HG03520 (cell line): Measurements from ENCODE around the gene REG4.
"Not testable (repeated sequence)": the region's sequence is repeated elsewhere in the genome, so short reads cannot be mapped to it uniquely, and the experiment has no call there.

Source experiments
- ATAC-seq: cut with Tn5 transposase; IDR thresholded peaks from one replicate; pipeline ENCODE4 v1.9.1; 2021; ENCODE audit warnings: mild to moderate bottlenecking, moderate library complexity; ENCODE audit not compliant: unreplicated experiment

The REG4 gene

DNA sequence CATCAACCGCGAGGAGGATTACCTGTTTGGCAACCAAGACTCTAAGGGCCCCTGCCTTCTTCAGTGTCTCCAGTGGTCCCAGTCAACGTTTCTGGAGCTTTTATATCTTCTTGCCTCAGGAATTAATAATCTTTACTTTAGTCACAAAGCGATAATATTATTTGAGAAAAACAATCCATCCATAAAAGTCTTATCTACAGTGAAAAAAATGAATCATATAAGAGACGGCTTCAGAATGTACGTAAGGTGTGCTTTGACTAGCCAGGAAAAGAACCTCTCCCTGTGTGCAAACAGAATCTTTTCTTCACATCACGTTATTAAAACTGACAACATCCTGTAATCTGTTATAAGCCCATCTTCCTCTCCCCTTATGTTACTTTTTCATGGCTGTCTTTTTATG lies at the start of gene REG4:
REG4 (minus strand) TSS at position 74 of the 400 bp plus-strand sequence. CDS start 2,691 bp downstream, outside the sequence.
- no peak for ATAC-seq

DNA sequence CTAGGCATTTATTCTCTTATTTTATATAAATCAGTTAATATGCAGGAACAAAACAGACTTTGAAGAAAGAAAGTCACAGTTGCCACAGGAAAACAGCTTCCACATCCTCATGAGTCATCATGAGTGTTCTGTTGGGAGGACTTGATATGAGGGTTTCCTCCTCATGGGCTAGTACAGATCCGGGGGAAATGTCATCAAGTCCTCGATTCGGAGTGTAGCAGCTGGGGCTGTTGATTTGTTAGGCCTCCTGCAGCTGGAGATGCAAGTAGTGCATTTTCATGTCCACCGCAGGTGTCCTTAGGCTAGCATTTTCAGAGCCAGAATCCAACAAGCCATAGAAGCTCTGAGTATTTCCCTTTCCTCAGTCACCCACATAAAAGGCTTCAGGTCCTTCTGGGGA lies 48.4 kb upstream of the REG4 start:
- no peak for ATAC-seq

DNA sequence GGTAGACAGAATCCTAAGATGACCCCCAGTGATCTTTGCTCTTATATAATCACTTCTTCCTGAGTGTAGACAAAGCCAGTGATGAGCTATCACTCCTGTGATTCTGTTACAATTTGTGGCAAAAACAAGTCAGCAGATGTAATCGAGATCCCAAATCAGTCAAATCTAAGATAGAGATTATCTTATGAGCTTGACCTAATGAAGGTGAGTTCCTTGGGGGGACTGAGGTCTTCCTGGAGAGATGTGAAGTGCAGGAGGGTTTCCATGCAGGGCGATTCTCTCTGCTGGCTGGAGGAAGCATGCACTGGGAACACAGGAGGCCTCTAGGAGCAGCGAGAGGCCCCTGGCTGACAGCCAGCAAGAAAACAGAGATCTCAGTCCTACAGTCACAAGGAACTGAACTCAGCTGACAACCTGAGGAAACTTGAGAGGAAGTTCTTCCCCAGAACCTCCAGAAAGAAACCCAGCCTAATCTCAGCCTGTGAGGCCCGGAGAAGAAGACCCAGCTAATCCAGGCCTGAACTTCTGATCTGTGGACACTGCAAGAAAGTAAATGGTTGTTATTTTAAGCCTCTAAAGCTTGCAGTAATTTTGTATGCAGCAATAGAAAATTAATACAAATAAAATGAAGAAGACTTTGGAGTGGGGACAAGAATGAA lies 47.4 kb upstream of the REG4 start:
- ATAC-seq: not testable (repeated sequence)

DNA sequence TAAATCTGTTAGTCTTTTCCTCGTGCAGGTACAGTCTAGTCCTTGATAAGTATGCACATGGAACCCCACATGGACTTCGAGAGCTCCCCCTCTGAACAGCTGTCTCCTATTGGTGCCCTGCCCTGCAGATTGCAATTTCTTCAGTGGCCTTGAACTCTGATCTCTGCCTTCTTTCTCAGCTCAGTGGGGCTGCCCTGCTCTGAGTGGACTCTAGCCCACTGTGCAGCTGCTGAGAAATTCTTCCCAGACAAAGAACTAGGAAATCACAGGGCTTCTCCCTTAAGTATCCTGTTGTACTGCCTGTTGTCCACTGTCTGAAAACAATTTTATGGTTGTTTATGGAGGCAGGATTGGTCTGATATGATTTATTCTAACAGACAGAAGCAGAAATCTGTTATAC lies 46.9 kb upstream of the REG4 start:
- ATAC-seq: no peak

DNA sequence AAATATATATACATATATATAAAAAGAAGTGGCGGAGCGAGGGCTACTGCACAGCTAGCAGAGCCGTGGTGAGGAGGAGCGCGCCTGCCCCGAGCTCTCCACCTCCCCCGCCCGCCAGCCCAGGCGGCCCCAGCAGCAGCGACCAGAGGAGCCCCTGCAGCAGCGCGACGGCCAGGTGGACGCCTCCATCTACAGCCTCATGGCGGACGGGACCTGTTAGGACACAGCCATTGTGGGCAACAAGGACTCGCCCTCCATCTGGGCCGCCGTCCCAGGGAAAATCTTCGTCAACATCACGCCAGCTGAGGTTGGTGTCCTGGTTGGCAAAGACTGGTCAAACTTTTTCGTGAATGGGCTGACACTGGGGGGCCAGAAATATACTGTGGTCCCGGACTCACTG lies 41.9 kb upstream of the REG4 start:
- no peak for ATAC-seq

DNA sequence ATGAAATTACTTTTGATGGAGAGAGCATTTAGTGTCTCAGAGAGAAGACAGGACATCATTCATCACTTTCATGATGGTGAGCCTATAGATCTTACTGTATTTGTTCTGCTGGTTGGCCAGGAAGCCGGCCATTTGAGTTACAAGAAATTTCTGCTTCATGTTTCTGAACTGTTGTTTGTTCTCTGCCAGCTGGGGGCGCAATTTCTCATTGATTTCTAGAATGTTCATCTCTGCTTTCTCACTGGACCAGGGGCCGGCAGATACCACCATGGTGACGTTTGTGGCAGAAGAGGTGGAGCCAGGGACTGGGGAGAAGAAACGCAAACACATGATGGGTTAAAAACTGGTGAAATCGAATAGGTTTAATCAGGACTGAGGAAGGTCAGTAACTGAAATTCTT lies 32.9 kb upstream of the REG4 start:
- ATAC-seq: not testable (repeated sequence)

DNA sequence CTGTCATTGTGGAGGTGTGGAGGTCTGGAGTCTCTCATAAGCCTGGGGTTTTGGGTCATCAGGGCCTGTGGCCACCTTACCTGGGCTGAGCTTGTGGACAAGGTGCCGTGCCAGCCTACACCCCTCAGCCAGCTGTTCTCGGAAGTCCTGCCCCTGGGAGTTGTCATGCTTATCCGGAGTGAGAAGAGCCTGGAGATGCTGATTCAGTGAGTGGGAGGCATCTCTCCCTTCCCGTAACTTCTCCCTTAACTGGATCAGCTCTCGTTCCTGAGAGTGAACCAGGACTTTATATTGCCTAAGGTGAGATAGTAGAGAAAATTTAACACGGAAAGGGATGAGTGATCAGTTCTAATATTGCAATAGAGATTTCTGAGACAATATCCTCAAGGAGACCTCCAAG lies 30.0 kb upstream of the REG4 start:
- no peak for ATAC-seq

DNA sequence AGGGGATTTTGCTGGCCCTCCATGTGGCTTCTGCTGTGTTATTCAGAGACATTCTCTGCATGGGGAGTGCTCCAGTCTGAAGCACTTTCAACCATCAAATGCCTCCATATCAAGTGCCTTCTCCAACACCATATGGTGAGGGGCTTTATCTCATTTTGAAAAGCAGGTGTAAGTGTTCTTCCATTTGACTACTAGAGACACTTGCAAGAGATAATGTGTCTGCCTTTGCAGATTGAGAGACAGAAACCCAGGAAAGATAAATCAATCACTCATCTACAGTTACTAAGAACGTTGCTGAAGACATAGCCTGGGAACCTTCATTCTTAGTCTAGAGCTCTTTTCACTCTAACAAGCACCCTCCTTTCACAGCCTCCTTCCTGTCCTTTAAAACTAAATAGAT lies 29.5 kb upstream of the REG4 start:
- ATAC-seq: no peak

DNA sequence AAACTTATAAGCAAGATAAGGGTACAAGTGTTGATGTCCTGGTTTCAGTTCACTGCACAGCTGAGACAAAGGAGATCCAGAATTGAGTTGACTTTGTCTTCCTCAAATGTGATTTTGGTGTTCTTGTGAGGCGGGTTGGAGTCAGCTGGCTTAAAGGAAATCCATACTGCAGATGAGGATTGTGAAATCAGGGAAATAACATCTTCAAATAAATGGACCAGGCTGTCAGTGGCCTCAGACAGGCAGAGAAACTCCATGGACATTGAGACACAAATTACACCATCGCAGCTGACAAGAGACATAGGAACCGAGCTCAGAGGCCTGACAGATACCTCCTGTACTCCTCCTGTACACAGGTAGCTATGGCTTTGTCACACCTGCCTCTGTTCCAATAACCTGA lies 27.0 kb upstream of the REG4 start:
- no peak for ATAC-seq

DNA sequence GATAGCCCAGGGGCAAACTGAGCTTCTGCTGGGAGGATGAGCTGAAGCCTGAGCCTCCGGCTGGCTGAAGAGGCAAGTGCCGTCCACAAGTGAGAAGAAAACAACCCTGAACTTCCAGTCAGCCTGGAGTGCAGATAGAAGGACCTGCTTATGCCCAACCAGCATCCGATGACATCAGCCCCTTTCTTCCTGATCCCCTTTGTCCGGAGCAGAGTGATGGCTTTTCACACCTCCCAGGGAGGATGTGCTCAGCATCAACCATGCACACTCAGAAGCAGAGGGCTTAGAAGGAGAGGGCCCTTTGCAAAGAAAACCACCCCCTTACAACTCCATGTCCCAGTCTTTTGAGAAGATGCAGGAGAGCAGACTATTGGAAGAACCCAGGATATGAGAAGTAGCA lies 23.7 kb upstream of the REG4 start:
- no peak for ATAC-seq

DNA sequence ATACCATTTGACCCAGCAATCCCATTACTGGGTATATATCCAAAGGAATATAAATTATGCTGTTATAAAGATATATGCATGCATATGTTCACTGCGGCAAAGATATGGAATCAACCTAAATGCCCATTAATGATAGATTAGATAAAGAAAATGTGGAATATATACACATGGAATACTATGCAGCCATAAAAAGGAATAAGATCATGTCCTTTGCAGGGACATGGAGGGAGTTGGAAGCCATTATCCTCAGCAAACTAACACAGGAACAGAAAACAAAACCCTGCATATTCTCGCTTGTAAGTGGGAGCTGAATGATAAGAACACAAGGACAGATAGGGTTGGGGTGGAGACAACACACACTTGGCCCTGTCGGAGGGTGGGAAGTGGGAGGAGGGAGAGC lies 19.8 kb upstream of the REG4 start:
- no peak for ATAC-seq

DNA sequence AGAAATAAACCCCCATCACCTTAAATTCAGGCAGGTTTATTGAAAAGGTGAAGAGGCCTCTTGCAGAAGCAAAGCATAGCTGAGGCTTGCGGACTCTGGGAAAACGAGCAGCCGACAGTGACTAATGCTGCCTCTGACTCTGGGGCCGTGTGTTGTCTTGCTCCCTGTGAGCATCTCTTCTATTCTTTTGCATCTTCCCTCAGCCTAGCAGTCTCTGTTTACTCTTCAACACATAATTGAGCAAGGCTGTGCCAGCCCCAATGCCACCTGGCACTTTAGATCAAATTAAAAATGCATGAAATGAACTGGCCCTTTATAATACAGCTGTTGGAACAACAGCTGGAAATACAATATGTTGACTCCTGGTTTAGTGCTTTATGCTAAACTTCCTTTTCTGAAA lies 18.4 kb upstream of the REG4 start:
- ATAC-seq: no peak

DNA sequence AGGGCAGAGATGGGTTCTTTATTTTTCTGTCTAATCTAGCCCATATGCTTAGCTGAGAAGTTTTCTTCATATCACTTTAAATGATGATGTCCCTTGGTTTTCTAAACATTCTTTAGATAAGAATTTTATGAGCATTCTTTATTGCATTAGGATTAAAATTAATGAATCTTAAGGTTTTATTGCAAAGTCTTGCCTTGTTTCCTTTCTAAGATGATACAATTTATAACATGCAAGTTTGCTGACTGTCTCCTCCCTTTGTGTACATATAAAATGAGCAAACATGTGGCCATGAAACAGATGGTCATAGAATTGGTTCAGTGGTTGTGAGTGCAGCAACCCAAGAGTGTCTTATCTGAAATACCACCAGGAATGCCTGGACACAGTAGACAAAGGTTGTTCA lies 17.7 kb upstream of the REG4 start:
- ATAC-seq: not testable (repeated sequence)

DNA sequence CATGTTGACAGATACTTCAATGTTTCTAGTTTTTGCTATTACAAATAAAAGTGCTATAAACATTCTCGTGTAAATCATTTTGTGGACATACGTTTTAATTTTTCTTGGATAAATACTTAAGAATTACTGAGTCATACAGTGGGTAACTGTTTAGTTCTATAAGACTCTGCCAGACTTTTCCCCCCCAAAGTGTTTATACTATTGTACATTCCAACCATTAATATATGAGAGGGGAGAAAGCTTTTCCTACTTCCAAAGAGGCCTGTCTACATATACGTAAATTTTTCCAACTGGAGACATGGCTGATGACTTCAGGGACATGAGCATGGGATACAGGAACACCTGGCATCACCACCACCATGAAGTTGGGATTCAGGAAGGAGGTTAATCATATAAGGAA lies 17.0 kb upstream of the REG4 start:
- no peak for ATAC-seq

DNA sequence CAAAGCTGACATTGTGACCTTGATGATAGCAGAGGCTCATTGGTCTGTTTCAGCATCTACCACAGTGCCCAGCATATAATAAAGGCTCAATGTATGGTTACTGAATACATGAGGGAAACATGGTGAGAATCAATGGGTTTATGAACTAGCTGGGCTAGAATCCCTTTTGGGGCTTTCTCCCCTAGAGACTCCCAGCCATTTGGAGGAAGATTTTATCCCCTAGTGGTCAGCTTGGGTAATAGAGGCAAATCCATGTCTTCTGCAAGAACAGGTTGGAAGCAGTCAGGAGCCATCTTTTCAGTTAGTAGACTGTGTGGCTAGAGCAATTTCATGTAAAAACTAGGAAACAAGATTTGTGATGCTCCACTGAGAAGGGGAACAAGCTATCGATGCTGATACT lies 15.8 kb upstream of the REG4 start:
- ATAC-seq: no peak

DNA sequence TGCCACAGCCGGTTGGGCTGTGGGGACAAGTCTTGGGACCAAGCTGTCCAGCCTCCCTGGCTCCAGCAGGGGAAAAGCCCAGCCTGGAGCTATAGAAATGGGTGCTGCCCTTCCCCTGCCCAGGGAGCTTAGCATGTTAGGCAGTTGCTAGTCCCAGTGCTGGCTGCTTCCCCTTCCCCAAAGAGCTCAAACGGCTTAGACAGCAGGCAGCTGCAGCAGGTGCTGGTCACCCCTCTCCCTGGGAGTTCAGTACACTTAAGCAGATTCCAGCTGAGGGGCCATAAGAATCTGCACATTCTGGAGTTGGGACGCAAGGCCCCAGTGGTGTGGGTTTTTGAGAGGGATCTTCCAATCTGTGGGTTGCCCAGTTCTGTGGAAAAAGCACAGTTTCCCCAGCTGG lies 11.1 kb upstream of the REG4 start:
- no peak for ATAC-seq

DNA sequence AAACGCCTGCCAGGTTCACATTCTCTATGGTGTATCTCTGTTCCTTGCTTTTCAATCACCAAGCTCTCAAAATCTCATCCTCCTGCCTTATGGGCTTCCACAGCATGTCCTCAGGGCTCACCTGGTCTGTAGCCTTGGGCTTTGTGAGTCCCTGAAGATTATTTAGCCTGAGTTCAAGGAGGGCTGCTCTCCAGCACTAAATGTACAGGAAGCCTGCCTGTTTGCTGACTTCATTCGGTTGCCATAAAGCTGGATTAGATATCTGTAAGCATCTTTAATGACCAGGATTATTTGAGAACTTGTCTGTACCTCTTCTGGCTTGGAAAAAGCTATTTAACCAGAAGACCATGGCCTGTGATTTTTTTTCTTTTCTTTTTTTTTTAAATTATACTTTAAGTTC lies 6.9 kb upstream of the REG4 start:
- ATAC-seq: no peak

DNA sequence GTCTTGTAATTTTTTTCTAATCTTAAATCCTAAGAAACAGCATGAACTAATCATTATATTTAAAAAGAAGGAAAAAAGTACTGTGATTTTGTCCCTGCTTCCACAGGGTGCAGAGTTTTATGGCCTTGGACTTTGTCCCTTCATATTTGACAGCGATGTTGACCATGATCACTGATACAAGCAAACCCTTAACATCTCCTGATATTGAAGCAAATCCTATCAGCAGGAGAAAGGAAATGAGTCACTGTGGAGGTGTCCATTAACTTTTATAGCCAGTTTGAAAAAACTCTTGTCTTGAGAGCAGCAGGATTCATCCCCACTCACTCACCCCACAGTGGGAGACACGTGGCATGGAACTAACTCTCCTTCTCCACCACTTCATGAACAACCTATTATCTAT lies 5.1 kb upstream of the REG4 start:
- ATAC-seq: no peak

DNA sequence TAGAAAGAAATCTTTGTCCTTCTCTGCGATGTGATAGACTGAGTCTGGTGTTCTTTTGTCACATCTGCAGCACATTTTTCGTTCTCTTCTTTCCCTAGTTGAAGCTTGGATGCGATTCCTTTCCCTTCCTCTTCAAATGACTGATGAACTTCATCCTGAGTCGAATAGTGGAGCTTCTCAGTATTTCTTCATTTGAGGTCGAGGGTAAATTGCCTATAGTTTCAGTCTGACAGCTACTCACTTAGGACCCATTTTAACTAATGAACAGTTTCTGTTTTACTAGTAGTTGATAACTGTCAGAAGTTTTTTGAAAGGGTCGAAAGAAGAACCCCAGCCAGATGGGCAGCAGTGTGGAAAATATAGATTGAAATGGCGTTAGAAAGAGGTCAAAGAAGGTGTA lies 4.7 kb upstream of the REG4 start:
- no peak for ATAC-seq

DNA sequence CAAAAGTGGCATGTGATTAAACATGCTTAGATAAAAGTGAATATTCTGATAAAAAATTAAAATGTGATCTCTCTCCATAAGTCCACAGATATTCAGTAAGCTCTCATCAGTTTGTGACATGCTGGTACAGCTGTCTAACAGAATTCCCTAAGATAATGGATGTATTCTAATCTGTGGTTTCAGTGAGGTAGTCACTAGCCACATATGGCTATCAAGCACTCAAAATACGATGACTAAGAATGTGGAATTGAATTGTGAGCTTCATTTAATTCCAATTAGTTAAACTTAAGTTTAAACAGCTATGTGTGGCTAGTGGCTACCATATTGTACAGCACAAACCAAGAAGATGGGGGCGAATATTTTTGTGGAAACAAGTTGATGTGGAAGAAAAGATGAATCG lies 4.1 kb upstream of the REG4 start:
- no peak for ATAC-seq

DNA sequence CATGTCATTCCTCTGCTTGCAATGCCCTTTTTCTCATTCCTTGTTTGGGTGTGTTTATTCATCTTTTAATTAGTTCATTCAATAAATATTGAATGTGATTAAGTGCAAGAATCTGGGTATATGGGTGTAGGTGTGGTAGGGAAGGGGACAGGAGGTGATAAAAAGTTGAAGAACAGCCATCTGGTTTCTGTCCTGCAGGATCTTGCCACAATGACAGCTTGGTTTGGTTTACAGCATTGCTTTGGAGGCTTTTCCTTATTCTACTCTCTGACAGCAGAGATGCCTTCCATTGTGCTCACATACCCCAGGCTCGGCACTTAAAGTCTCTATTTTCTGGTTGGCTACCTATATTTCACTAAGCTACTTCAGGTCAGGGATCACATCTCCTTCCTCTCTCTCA lies 3.0 kb upstream of the REG4 start:
- ATAC-seq: no peak

DNA sequence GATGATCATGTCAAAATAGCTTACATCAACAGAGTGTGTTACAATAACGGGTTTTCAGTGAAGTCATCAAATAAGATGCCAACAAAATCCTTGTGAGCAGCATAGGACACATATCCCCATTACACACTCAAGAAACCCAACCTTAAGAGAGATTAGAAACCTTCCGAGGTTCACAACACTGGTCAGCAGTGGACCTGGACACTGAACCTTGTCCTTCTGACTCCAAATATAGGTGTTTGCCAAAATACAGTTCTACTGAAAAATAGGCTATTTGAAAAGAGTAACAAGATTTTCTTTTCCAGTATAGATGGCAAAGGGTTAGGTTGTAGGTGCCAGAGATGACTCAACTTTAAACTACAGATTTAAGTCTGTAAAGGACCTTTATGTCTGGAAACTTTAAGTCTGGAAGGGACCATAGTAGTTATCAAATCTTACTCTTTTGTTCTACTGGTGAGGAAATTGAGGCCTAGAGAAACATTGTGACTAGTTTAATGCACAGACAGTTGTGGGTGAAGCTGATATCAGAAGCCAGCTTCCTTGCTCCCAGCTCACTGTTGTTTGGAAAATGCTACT lies 811 bp upstream of the REG4 start:
- no peak for ATAC-seq

DNA sequence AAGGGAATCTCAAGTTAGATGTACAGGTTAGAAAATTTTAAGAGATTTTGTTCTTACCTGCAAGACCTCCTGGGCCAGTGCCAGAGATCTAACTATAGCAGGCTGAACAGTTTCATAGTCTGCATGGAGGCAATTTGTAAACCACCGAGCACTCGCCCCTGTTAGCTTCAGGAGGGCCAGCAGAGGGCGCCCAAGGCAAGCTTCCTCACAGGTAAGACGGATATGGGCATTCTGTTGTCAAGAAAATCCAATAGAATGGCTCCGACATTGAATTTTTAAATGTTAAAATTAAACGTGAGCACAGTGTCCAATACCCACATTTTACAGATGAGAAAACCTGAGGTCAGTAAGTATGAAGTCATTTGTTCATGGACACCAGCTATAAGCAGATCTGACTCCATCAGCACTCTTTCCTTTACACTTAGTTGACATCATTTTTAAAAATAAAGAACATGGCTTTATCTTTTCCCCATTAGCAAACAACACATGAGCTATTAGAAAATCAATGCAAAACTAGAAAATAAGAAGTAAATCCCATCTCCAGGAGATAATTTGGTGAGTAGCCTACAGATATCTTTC lies 2.2 kb downstream of the REG4 start:
- no peak for ATAC-seq
